MCF 10A (cell line): ENCODE measurements around the gene NRAS. TPM values are rescaled to one million over a fixed set of nuclear protein-coding genes. Genes with fewer than 3 reads are reported as not detected.

ENCODE experiments used
- BruUV-seq: library from RNA; stranded (reverse); fragments of 400-500 nt; replicated peaks from 2 replicates; lab custom pipeline; 2021; lab: Mats Ljungman, UMichigan
- CTCF ChIA-PET: fragments of 300-600 bp; sonication (Branson Sonifier 250); formaldehyde crosslinking; extraction: SDS; loops from one replicate; lab custom pipeline; 2021; ENCODE audit warnings: antibody characterized with exemption, inconsistent platforms; lab: Yijun Ruan, JAX
- POLR2A ChIA-PET: fragments of 300-600, 350-650 bp; sonication (Branson Sonifier 250); formaldehyde crosslinking; extraction: SDS; loops from one replicate; lab custom pipeline; 2020; ENCODE audit warnings: antibody characterized with exemption, inconsistent platforms; lab: Yijun Ruan, JAX
- DNase-seq: peaks from one replicate; pipeline ENCODE4 v3.0.0-alpha.2; 2018; ENCODE audit not compliant: unreplicated experiment
- H3K27ac Mint-ChIP-seq: one replicate; pipeline ENCODE4 v1.8.0; 2022; ENCODE audit warnings: mild to moderate bottlenecking, low read depth, mixed read lengths; ENCODE audit not compliant: unreplicated experiment
- H3K27me3 Mint-ChIP-seq: one replicate; pipeline ENCODE4 v1.8.0; 2022; ENCODE audit warnings: mixed read lengths; ENCODE audit not compliant: insufficient read depth, unreplicated experiment
- H3K36me3 Mint-ChIP-seq: one replicate; pipeline ENCODE4 v1.8.0; 2022; ENCODE audit warnings: mild to moderate bottlenecking, moderate library complexity, mixed read lengths; ENCODE audit not compliant: insufficient read depth, unreplicated experiment
- H3K4me1 Mint-ChIP-seq: one replicate; pipeline ENCODE4 v1.8.0; 2022; ENCODE audit warnings: mixed read lengths; ENCODE audit not compliant: insufficient read depth, unreplicated experiment
- H3K4me3 Mint-ChIP-seq: one replicate; pipeline ENCODE4 v1.8.0; 2022; ENCODE audit warnings: mild to moderate bottlenecking, moderate library complexity, mixed read lengths; ENCODE audit not compliant: unreplicated experiment
- H3K9me3 Mint-ChIP-seq: one replicate; pipeline ENCODE4 v1.8.0; 2022; ENCODE audit warnings: mixed read lengths; ENCODE audit not compliant: unreplicated experiment
- intact Hi-C: fragments of 100-400 bp; cut with micrococcal nuclease; formaldehyde crosslinking; loops from 2 replicates; pipeline ENCODE4 v1.14.1; 2022
- total RNA-seq: library from RNA; stranded (reverse); gene quantifications from 2 replicates; pipeline ENCODE4 v1.2.3, GENCODE V29; 2022
- TF ChIP-seq, protein P1 (sequence below): fragments of 200-600 bp; IDR thresholded peaks from one replicate; pipeline ENCODE4 v1.8.0; 2022; ENCODE audit warnings: antibody characterized with exemption, mild to moderate bottlenecking; ENCODE audit not compliant: unreplicated experiment

NRAS gene
- total RNA-seq, 1 experiment from 2014 or later = 38.9 TPM

DNA sequence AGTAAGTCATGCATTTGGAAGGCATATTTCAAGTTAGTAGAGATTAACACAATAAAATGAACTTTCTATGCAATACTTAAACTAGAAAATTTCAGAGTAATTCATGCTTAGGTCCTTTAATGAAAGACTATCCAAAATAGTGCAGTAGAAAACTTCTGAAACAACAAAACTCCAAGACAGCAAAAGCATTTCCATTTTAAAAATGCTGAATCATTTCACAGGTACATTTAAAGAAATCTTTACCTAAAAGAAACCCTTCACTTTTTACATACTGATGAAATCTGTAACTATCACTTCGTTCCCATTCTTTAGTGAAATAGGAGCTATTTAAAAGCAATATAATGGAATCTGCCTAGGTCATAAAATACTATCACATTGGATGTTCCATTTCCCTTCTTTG, 23.8 kb upstream of the NRAS start:
- TF ChIP-seq, protein P1, sequence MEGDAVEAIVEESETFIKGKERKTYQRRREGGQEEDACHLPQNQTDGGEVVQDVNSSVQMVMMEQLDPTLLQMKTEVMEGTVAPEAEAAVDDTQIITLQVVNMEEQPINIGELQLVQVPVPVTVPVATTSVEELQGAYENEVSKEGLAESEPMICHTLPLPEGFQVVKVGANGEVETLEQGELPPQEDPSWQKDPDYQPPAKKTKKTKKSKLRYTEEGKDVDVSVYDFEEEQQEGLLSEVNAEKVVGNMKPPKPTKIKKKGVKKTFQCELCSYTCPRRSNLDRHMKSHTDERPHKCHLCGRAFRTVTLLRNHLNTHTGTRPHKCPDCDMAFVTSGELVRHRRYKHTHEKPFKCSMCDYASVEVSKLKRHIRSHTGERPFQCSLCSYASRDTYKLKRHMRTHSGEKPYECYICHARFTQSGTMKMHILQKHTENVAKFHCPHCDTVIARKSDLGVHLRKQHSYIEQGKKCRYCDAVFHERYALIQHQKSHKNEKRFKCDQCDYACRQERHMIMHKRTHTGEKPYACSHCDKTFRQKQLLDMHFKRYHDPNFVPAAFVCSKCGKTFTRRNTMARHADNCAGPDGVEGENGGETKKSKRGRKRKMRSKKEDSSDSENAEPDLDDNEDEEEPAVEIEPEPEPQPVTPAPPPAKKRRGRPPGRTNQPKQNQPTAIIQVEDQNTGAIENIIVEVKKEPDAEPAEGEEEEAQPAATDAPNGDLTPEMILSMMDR = no peak
- Mint-ChIP-seq H3K36me3 (peaks cover 81% of the 10 kb centered on the region), H3K4me1 (peaks cover 24% of the 10 kb centered on the region), H3K27ac (no peak overlapping the region), H3K9me3 (no peaks in the 10 kb centered on the region), H3K27me3 (no peaks in the 10 kb centered on the region), H3K4me3 (no peak overlapping the region)
- DNase-seq = no peak
- BruUV-seq = no TSS peak
- POLR2A ChIA-PET = interaction anchor here (1.2 kb wide), 1 partner anchor 15 kb away, joined by 3 read pairs; no protein-coding TSS in a partner anchor
- CTCF ChIA-PET = no interaction called here
- intact Hi-C loops = no loop called here

DNA sequence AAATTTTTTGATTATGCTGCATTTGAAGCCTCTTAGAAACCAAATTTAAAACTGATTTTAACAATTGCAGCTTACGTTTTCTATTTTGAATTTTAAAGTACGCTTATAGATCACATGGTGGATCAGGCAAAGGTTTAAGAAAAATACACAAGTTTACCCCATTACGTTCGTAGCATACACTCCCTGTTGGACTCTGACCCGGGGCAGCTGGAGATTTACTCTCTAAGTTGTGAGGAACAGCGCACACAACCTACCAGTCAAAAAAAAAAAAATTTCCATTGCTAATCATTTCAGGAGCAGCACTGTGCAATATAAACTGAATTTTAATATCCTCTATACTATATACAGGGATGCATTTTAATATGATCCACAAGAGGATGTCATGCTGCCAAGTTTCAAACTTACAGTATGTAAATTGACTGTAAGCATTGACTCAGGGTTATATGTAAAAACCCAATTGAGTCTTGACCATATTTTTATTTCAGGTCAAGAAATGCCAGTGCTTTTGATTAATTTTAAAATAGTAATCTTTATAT, 20.8 kb upstream of the NRAS start:
- Mint-ChIP-seq H3K4me1 (peaks cover 17% of the 10 kb centered on the region), H3K27me3 (no peaks in the 10 kb centered on the region), H3K27ac (no peak overlapping the region), H3K4me3 (no peak overlapping the region), H3K36me3 (peaks cover 87% of the 10 kb centered on the region), H3K9me3 (no peaks in the 10 kb centered on the region)
- ChIA-PET POLR2A (interaction anchor here (1.9 kb wide), 1 partner anchor 9 kb away, joined by 7 read pairs; no protein-coding TSS in a partner anchor), CTCF (no interaction called here)
- intact Hi-C loops = no loop called here
- no peak for DNase-seq
- TF ChIP-seq, protein P1 = no peak
- no TSS peak for BruUV-seq

DNA sequence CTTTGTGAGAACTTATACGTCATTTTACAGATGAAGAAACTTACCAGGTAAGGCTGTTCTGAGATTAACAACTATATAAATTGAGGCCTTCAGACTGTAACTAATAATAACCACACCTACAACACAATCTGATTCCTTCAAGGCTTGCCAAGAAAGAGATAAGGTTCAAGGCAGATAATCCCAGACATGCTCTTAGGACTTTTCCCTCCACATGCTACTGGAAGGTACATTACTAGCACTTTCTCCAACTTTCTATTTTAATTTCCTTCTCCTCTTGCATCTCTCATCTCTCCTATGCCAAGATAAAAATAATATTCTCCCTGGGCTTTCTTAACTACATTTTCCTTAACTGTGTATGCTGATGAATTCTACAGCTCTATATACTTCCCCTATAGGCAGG, 18.9 kb upstream of the NRAS start:
- TF ChIP-seq, protein P1 = no peak
- ChIA-PET CTCF (no interaction called here), POLR2A (no interaction called here)
- Mint-ChIP-seq H3K27me3 (no peaks in the 10 kb centered on the region), H3K36me3 (peaks cover 94% of the 10 kb centered on the region), H3K9me3 (no peaks in the 10 kb centered on the region), H3K4me1 (peaks cover 10% of the 10 kb centered on the region), H3K4me3 (no peak overlapping the region), H3K27ac (peak overlapping the region; percentile 47)
- no peak for DNase-seq
- intact Hi-C loops = no loop called here
- no TSS peak for BruUV-seq

DNA sequence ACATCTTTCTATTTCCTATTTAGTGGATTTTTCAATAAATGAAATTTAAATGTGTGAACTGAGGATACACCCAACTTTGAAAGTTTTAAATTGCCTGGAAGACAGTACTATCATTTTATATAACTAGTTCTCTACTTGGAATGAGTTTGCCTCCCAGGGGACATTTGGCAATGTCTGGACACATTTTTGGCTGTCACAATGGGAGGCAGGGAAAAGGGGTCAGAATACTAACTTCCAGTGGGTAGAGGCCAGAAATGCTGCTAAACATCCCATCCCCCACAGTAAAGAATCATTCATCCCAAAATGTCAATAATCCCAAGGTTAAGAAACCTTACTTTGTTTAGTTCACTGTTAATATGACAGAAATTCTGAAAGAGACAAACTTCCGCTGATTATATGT, 13.2 kb upstream of the NRAS start:
- Mint-ChIP-seq H3K9me3 (no peaks in the 10 kb centered on the region), H3K36me3 (peaks cover 97% of the 10 kb centered on the region), H3K4me3 (no peak overlapping the region), H3K27ac (no peak overlapping the region), H3K27me3 (no peaks in the 10 kb centered on the region), H3K4me1 (no peaks in the 10 kb centered on the region)
- no peak for DNase-seq
- intact Hi-C loops = no loop called here
- ChIA-PET POLR2A (no interaction called here), CTCF (interaction anchor here (0.7 kb wide), 1 partner anchor 104 kb away, joined by 3 read pairs; no protein-coding TSS in a partner anchor)
- BruUV-seq = no TSS peak
- TF ChIP-seq, protein P1 = no peak
